Endodermal cell (in vitro differentiated cells): Measurements from ENCODE around the gene CDC45. TPM values are rescaled to one million over a fixed set of nuclear protein-coding genes. Genes with fewer than 3 reads are reported as not detected.

ENCODE experiments used
- DNase-seq: peaks from one replicate; pipeline ENCODE4 v3.0.0-alpha.2; 2017
- H3K27ac ChIP-seq: 2 replicates; pipeline ENCODE4 v1.5.1; 2013; ENCODE audit warnings: mild to moderate bottlenecking, low read depth, low read length, moderate library complexity
- H3K27me3 ChIP-seq: 2 replicates; pipeline ENCODE4 v1.6.1; 2013; ENCODE audit warnings: mild to moderate bottlenecking, low read length, moderate library complexity; ENCODE audit not compliant: insufficient read depth, control insufficient read depth, poor library complexity, severe bottlenecking
- H3K36me3 ChIP-seq: 2 replicates; pipeline ENCODE4 v1.7.0; 2013; ENCODE audit warnings: mild to moderate bottlenecking, low read length, moderate library complexity; ENCODE audit not compliant: control insufficient read depth, insufficient read depth
- H3K4me1 ChIP-seq: one replicate; pipeline ENCODE4 v1.7.0; 2013; ENCODE audit warnings: low read length; ENCODE audit not compliant: control insufficient read depth, insufficient read depth
- H3K4me3 ChIP-seq: 2 replicates; pipeline ENCODE4 v1.5.1; 2013; ENCODE audit warnings: mild to moderate bottlenecking, low read length, moderate library complexity
- H3K9ac ChIP-seq: 2 replicates; pipeline ENCODE4 v1.6.1; 2013; ENCODE audit warnings: mild to moderate bottlenecking, low read length, moderate library complexity; ENCODE audit not compliant: poor library complexity, severe bottlenecking; ENCODE audit errors: extremely low read depth
- H3K9me3 ChIP-seq: 2 replicates; pipeline ENCODE4 v1.6.1; 2013; ENCODE audit warnings: mild to moderate bottlenecking, low read length, moderate library complexity; ENCODE audit not compliant: control insufficient read depth
- H3K27ac Mint-ChIP-seq: 2 replicates; pipeline ENCODE4 v1.8.0; 2020; ENCODE audit warnings: mixed read lengths
- H3K27me3 Mint-ChIP-seq: 2 replicates; pipeline ENCODE4 v1.8.0; 2021; ENCODE audit warnings: mild to moderate bottlenecking, mixed read lengths; ENCODE audit not compliant: insufficient read depth
- H3K36me3 Mint-ChIP-seq: 2 replicates; pipeline ENCODE4 v1.8.0; 2020; ENCODE audit warnings: low read depth, mixed read lengths
- H3K4me1 Mint-ChIP-seq: 2 replicates; pipeline ENCODE4 v1.8.0; 2020; ENCODE audit warnings: mixed read lengths
- H3K4me3 Mint-ChIP-seq: 2 replicates; pipeline ENCODE4 v1.8.0; 2020; ENCODE audit warnings: mild to moderate bottlenecking, moderate library complexity, mixed read lengths
- H3K9me3 Mint-ChIP-seq: 2 replicates; pipeline ENCODE4 v1.8.0; 2020; ENCODE audit warnings: mild to moderate bottlenecking, mixed read lengths
- CTCF ChIP-seq: fragments of 200-600 bp; sonication (generic); conservative IDR thresholded peaks from 2 replicates; pipeline ENCODE4 v1.5.0; 2021; ENCODE audit warnings: antibody characterized with exemption, mild to moderate bottlenecking
- WGBS, 2 experiments: methylation state at CpG; one replicate each; pipeline versions ENCODE4 v1.1.5 to v1.1.7; 2013; ENCODE audit warnings: missing lambda C conversion rate in 2 of 2, mixed read lengths in 1 of 2; ENCODE audit not compliant: insufficient coverage in 1 of 2, insufficient read length in 1 of 2; 5-methylcytosine and 5-hydroxymethylcytosine counted together
- total RNA-seq, 2 donors: library from RNA; stranded (reverse); fragmentation: NEBNext Ultra II Directional in 1 of 2; extraction: Animal tissue kit (Norgen Biotek cat#: 25700) in 1 of 2; gene quantifications; 2 replicates in 1 of 2; 3 replicates in 1 of 2; pipeline ENCODE4 v1.2.1, GENCODE V29; 2021

Gene CDC45
- total RNA-seq, 2 donors from 2014 or later = 30.3 to 31.2 TPM

- Histone ChIP-seq H3K9me3 (no peaks in the 10 kb centered on the region), H3K4me3 (no peak overlapping the region), H3K27me3 (no peaks in the 10 kb centered on the region), H3K9ac (no peak overlapping the region), H3K4me1 (no peaks in the 10 kb centered on the region), H3K36me3 (no peaks in the 10 kb centered on the region), H3K27ac (no peak overlapping the region)
- H3K4me1 Mint-ChIP-seq = no peaks in the 10 kb centered on the region
- 88 to 96% methylated on average over 6 to 11 of the region's 11 CpGs for WGBS, 2 experiments
- no peak overlapping the region for H3K27ac Mint-ChIP-seq
- peaks cover 2% of the 10 kb centered on the region for H3K9me3 Mint-ChIP-seq
- DNase-seq = no peak
- no peaks in the 10 kb centered on the region for H3K36me3 Mint-ChIP-seq
- H3K4me3 Mint-ChIP-seq = no peak overlapping the region
- peaks cover 5% of the 10 kb centered on the region for H3K27me3 Mint-ChIP-seq
- TF ChIP-seq CTCF = no peak
Measured at GRCh38 chr22:19565382-19566278, 85.9 kb downstream of the CDC45 start.

DNA sequence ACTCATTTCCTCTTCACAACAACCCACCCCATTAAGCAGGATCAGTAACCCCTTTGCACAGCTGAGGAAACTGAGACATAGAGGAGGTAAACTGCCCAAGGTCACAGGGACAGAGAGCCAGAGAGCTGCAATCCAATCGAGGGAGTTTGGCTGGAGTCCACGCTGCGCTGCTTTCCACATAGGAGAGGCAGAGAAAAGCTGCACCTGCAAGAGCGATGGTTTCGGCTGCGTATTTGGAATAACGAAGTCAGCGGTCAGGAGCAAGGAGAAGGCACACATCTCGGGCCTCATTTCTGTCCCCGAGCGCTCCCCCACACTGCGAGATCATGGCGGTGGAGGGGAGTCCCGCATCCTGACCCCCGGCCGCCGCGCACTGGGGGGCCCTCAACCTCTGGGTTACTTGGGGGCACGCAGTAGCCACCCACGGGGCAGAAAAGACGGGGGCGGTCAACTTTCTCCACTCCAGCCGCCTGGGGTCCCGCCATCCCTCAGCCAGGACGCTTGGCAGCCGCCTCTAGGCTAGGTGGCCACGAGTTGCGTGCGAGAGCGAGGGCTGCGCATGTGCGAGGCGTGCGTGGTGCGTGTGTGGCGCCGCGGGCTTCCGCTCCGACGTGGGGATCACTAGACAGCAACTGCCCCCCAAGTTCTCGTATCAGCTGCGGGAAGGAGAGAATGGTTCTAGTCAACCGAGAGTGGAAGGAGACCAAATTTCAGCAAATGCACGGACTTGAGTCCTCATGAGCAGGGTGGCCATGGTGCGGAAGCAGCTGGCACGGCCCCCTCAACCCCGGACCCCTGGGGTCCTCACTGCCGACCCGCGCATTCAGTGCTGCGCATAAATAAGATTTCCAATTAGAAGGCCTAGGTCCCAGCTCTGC is 86.8 kb downstream of the CDC45 start:
- Histone ChIP-seq H3K27ac (no peak overlapping the region), H3K9ac (no peak overlapping the region), H3K4me3 (no peak overlapping the region), H3K9me3 (no peaks in the 10 kb centered on the region), H3K36me3 (no peaks in the 10 kb centered on the region), H3K27me3 (no peaks in the 10 kb centered on the region), H3K4me1 (no peaks in the 10 kb centered on the region)
- H3K4me3 Mint-ChIP-seq = no peak overlapping the region
- peaks cover 5% of the 10 kb centered on the region for H3K27me3 Mint-ChIP-seq
- no peaks in the 10 kb centered on the region for H3K4me1 Mint-ChIP-seq
- H3K27ac Mint-ChIP-seq = no peak overlapping the region
- TF ChIP-seq CTCF = no peak
- H3K9me3 Mint-ChIP-seq = peaks cover 2% of the 10 kb centered on the region
- DNase-seq = no peak
- WGBS, 2 experiments = 95 to 96% methylated on average over 47 to 52 of the region's 52 CpGs
- H3K36me3 Mint-ChIP-seq = no peaks in the 10 kb centered on the region

DNA sequence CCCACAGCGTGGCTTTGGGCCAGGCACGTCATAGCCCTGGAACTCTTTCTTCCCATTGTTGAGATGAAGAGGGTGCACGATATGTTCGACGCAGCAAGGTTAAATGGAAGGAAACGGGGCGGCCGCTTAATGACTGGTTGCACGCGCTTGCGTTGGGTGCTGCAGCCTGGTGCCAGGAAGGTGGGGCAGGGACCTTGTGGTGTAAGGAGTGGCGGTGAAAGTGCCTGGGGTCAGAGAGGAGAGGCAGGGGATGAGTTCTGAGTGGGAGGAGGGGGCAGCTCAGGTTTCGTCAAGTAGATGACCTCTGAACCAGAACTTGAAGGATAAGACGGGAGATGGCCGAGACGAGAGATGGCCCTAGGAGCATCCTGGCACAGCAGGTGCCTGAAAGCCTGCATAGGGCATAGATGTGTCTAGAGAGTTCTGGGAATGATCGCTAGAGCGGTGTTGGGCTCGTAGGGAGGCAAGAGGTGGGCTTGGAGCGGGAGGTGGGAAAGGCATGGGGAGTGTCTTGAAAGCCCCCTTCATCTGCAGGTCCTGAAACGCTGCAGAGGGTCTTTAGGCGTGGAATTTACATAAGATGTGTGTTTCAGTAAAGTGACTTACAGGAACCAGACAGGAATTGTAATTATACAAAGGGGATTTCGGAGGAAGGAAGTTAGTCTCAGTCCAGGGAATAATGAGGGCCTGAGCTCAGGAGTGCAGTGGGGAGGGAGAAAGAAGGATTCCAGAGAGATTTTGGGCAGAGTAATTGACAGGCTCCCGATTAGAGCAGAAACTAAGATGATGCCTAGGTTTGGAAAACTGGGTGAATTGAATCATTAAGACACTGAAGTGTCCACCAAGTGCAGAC is 87.7 kb downstream of the CDC45 start:
- peaks cover 2% of the 10 kb centered on the region for H3K9me3 Mint-ChIP-seq
- Histone ChIP-seq H3K36me3 (no peaks in the 10 kb centered on the region), H3K9me3 (no peaks in the 10 kb centered on the region), H3K27me3 (no peaks in the 10 kb centered on the region), H3K4me1 (no peaks in the 10 kb centered on the region), H3K27ac (no peak overlapping the region), H3K9ac (no peak overlapping the region), H3K4me3 (no peak overlapping the region)
- no peak for DNase-seq
- 90 to 93% methylated on average over 13 to 24 of the region's 24 CpGs for WGBS, 2 experiments
- no peaks in the 10 kb centered on the region for H3K4me1 Mint-ChIP-seq
- no peak for TF ChIP-seq CTCF
- peaks cover 5% of the 10 kb centered on the region for H3K27me3 Mint-ChIP-seq
- H3K4me3 Mint-ChIP-seq = no peak overlapping the region
- no peaks in the 10 kb centered on the region for H3K36me3 Mint-ChIP-seq
- H3K27ac Mint-ChIP-seq = no peak overlapping the region
